Epithelial cell of esophagus (primary cell): ENCODE results near the gene MAN1B1.

ENCODE experiments used
- DNase-seq: peaks from one replicate; pipeline ENCODE4 v3.0.0; 2010; ENCODE audit warnings: low read depth
- H3K4me3 ChIP-seq: 2 replicates; pipeline ENCODE4 v1.5.1; 2011; ENCODE audit warnings: mild to moderate bottlenecking, low read length, control low read depth
- TF ChIP-seq, protein P1 (sequence below): IDR thresholded peaks from 2 replicates; pipeline ENCODE4 v1.5.1; 2011; ENCODE audit warnings: low read depth, mild to moderate bottlenecking, low read length, control low read depth, inconsistent platforms; ENCODE audit not compliant: insufficient read depth; ENCODE audit errors: missing control alignments

MAN1B1 gene

GRCh38 chr9:137053944-137054931 is 32.5 kb upstream of the MAN1B1 start, which contains the start of gene ENTPD2:
Gene ENTPD2, minus strand, starts transcription at chr9:137054061. Its CDS starts 64 bp downstream, at chr9:137053997.
- peak; percentile 84 for DNase-seq
- TF ChIP-seq, protein P1, sequence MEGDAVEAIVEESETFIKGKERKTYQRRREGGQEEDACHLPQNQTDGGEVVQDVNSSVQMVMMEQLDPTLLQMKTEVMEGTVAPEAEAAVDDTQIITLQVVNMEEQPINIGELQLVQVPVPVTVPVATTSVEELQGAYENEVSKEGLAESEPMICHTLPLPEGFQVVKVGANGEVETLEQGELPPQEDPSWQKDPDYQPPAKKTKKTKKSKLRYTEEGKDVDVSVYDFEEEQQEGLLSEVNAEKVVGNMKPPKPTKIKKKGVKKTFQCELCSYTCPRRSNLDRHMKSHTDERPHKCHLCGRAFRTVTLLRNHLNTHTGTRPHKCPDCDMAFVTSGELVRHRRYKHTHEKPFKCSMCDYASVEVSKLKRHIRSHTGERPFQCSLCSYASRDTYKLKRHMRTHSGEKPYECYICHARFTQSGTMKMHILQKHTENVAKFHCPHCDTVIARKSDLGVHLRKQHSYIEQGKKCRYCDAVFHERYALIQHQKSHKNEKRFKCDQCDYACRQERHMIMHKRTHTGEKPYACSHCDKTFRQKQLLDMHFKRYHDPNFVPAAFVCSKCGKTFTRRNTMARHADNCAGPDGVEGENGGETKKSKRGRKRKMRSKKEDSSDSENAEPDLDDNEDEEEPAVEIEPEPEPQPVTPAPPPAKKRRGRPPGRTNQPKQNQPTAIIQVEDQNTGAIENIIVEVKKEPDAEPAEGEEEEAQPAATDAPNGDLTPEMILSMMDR, result no peak
- peak within 1 kb of the TSS; percentile 30 for H3K4me3 ChIP-seq

DNA sequence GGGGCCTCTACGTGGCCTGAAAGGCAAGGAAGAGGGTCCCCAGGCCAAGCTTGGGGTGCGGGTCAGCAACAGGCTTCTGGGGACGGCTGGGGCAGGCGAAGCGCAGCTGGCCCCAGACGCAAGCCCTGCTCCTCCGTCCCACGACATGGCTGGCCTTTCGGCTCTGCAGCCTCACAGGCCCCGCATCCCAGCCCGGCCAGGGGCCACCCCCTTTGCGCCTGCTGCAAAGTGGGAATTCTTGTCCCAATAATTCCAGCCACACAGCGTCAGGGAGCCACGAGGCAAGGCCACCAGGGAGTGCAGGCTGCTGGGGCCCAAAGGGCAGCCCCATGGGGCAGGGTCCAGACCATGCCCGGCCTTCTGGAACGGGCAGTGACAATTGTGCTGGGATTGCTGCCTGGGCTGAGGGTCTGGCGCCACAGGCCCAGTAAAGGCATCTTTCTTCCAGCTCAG is 31.8 kb upstream of the MAN1B1 start:
- no peak overlapping the region for H3K4me3 ChIP-seq
- DNase-seq, result no peak
- TF ChIP-seq, protein P1, result no peak

DNA sequence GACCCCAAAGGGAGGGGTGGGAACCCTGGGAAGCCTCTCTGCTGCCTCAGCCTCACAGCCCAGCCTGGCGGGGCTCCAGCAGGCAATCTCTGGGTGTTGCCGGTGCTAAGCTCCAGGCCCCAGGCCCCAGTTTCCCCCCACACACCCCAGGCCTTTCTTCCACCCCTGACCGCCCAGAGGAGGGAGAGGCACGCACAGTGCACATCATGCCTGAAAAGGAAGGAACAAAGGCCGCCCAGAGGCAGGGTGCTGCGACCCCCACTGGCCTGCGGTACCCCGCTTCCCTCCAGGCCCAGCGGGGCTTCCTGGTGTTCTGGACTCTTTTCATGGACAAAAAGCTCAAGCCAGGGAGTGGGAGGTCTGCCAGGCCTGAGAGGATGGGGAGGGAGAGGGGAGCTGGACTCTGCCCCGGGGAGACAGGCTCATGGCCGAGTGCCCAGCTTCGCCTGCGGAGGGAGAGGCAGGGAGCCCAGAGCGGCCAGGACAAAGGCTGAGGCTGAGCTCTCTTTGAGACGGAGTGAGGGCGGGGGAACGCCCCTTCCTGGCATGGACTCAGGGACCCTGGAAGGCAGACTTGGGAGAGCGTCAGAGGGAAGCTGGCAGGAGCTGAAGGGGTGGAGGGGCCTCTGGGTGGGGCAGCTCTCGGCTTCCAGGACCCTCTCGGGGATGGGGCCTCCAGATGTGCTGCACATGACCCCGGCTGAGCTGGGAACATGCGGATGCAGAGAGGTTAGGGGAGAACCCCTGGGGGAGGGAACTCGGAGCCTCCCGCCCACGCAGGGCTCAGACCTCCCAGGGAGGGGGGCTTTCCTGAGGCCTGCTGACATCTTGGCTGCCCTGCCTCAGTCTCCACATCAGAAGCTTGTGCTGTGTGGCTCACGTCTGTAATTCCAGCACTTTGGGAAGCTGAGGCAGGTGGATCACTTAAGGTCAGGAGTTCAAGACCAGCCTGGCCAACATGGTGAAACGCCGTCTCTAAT is 31.1 kb upstream of the MAN1B1 start:
- no peak for DNase-seq
- H3K4me3 ChIP-seq, result no peak overlapping the region
- TF ChIP-seq, protein P1, result no peak

DNA sequence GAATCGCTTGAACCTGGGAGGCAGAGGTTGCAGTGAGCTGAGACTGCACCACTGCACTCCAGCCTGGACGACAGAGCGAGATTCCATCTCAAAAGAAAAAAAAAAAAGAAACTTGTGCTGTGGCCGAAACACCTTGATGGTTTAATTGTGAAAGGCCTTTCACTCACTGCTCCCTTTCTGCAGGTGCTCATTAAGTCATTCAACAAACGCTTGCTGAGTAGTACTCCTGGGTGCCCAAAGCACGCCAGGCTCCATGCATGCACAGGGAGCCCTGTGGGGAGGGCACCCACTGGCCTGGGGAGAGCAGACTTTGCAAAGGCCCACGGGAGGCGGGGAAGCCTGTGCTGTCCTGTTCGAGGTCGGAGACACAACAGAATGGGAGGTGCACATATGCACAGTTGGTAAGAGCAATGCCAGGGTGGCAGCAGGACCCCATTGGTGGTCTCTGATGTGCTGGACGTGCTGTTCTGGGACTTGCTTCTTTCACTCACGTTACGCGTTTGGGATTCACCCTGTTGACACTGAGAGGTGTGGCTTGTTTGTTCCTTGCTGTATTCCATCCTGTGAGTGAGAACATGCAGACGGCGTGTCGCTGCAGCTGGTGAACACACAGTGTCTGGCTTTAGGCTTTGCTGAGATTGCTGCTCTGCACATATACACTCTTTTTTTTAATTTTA is 29.9 kb upstream of the MAN1B1 start:
- DNase-seq, result no peak
- no peak overlapping the region for H3K4me3 ChIP-seq
- TF ChIP-seq, protein P1, result no peak

DNA sequence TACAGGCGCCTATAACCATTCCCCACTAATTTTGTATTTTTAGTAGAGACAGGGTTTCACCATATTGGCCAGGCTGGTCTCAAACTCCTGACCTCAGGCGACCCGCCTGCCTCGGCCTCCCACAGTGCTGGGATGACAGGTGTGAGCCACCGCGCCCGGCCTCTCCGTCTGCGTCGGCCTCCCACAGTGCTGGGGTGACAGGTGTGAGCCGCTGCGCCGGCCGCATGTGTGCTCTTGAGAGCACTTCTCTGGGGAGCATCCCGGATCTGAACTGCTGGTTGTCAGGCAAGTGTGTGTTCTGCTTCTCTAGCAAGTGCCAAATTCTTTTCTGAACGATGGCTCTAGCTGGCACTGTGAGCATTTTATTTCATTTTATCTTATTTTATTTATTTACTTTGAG is 29.2 kb upstream of the MAN1B1 start:
- no peak overlapping the region for H3K4me3 ChIP-seq
- DNase-seq, result no peak
- TF ChIP-seq, protein P1, result no peak

GRCh38 chr9:137058521-137059234 is 28.1 kb upstream of the MAN1B1 start:
- TF ChIP-seq, protein P1, result no peak
- no peak for DNase-seq
- H3K4me3 ChIP-seq, result no peak overlapping the region
